DMS114 treated with DMSO at 0.1 percent for 48 hours (cell line): Measurements from ENCODE around the gene DNAJC10.
A peak's percentile ranks its signal among the peaks of the same experiment; 100 is the strongest.
"Not testable (repeated sequence)": the region's sequence is repeated elsewhere in the genome, so short reads cannot be mapped to it uniquely, and the experiment has no call there.

Experiments used
- DNase-seq: peaks from one replicate; lab custom pipeline; 2025; ENCODE audit not compliant: unreplicated experiment; lab: John Stamatoyannopoulos, UW

DNAJC10 gene

GRCh38 chr2:182724656-182725055 lies 8.6 kb downstream of the DNAJC10 start:
- no peak for DNase-seq

DNA sequence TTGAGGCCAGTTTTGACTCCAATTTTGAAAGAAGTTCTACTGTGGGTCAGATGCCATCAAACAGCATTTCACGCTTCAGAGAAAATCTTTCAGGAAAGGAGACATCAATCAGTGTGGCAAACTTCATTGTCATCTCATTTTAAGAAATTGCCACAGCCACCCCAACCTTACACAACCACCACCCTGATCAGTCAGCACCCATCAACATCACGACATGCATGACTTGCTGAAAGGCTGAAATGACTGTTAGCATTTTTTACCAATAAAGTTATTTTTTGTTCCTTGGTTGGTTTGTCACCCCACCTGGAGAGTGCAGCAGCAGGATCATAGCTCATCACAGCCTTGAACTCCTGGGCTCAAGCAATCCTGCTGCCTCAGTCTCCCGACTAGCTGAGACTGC lies 10.4 kb downstream of the DNAJC10 start:
- no peak for DNase-seq

GRCh38 chr2:182728014-182728413 lies 12.0 kb downstream of the DNAJC10 start:
- no peak for DNase-seq

GRCh38 chr2:182729710-182730339 lies 13.8 kb downstream of the DNAJC10 start:
- DNase-seq, result no peak

- DNase-seq, result no peak
Observed at GRCh38 chr2:182730486-182730885, 14.4 kb downstream of the DNAJC10 start.

DNA sequence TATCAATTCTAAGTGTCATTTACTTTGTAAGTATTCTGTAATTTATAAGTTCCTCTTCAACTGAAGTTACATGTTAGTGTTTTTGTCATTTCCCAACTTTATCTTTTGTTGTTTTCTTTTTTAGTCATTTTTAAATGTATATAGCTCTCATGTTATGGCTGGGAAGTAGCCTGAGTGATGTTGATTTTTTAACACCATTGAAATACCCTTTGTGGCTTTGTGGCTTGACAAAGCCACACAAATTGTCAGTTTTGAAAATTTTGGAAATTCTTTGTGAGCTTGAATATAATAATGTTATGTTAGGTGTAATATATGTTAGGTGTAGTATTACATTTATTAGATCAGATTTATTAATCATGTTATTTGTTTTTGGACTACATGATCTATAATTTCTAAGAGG lies 16.7 kb downstream of the DNAJC10 start:
- DNase-seq, result no peak

- DNase-seq, result no peak
Observed at GRCh38 chr2:182733572-182733971, 17.5 kb downstream of the DNAJC10 start.

GRCh38 chr2:182736856-182737255 lies 20.8 kb downstream of the DNAJC10 start:
- DNase-seq, result not testable (repeated sequence)

DNA sequence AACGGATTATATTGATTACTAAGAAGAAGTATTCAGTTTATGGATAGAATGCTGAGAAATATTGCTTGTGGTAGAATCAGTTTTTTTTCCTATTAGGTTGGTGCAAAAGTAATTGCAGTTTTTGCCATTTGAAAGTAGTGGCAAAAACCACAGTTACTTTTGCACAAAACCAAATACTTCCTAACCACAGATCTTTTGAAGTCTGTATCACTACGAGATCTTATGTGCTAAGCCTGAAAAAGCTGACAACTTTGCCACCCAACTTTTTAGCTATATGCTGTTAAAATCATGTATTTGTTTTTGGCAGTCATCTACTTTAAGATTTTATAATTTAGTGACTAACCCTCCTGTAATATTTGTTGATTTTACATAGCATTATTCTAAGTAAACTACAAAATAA lies 24.6 kb downstream of the DNAJC10 start:
- DNase-seq, result no peak

GRCh38 chr2:182741620-182742019 lies 25.6 kb downstream of the DNAJC10 start:
- no peak for DNase-seq

DNA sequence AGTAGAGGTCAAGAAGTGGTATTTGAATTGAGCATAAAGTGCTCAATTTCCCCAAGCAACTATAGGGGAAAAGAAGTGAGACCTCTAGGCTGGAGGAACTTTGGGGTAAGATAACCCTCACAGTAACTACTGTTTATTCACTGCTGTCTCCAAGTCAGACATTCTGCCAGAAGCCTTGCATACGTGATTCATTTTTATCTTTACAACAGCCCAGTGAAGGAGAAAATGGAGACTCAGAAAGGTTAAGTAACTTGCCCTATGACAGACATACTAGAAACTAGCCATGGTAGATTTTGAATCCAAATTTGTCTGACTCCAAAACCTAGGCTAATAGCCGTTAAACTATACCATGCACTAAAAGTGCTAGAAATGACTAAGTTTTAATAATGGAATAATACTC lies 28.4 kb downstream of the DNAJC10 start:
- DNase-seq, result no peak

- DNase-seq, result no peak
Observed at GRCh38 chr2:182745061-182745460, 29.0 kb downstream of the DNAJC10 start.

DNA sequence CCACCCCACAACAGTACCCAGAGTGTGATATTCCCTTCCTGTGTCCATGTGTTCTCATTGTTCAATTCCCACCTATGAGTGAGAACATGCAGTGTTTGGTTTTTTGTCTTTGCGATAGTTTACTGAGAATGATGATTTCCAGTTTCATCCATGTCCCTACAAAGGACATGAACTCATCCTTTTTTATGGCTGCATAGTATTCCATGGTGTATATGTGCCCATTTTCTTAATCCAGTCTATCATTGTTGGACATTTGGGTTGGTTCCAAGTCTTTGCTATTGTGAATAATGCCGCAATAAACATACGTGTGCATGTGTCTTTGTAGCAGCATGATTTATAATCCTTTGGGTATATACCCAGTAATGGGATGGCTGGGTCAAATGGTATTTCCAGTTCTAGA lies 29.8 kb downstream of the DNAJC10 start:
- not testable (repeated sequence) for DNase-seq

DNA sequence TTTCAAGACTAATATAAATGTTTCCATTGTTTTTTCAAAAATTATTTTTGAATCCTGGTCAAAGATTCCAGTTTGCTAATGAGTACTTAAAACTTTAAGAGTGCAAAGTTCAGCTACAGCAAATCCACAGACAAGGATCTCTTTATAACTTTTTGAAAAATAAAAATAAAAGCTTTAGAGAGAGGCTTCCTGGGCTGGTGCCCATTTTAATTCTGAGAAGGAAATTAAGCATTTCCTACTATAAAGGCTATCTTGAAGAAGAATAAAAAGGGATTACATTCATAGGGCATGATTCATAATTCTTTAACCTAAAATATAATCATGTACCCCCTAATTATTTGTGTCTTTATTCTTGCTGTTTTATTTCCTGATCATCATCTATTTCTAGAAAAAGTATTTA lies 38.2 kb downstream of the DNAJC10 start:
- DNase-seq, result no peak

DNA sequence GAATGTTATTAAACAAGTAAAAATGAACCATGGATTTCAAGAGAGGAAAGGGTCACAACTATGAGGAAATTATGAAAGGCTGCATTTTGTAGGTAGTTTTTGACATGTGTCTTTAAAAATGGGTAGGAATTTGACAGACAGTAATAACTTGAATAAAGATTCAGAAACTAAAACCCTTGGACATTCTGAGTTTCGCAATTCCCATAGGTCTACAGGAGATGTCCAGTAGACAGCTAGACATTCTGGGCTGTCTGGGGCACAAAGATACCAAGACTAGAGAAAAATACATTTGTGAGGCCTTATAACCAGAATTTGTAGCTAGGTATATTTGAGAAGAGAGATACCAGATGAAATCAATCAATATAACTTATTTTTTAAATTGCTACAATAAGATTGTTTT lies 42.3 kb downstream of the DNAJC10 start:
- DNase-seq, result no peak

GRCh38 chr2:182761903-182762302 lies 45.8 kb downstream of the DNAJC10 start:
- no peak for DNase-seq

GRCh38 chr2:182763311-182763912 lies 47.4 kb downstream of the DNAJC10 start:
- peak; percentile 6 for DNase-seq

GRCh38 chr2:182766626-182767025 lies 50.6 kb downstream of the DNAJC10 start:
- no peak for DNase-seq

DNA sequence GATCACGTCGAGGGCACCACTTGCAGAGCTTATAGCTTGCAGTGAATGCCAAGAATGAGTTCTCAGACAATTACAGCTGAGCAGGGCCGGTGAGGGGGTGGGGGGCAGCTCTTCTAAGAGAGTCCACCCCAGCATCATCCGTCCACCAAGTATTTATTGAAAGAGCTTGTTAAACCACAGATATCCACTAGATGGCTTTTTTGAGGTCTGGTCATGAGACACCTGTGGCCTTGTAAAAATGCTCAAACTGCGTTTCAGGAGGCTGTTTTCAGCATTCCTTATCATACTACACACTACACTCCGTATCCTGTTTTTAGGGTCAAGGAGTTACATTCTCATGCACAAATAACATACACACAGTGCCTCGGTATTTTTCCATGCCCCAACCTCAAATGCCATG lies 51.5 kb downstream of the DNAJC10 start:
- DNase-seq, result no peak

DNA sequence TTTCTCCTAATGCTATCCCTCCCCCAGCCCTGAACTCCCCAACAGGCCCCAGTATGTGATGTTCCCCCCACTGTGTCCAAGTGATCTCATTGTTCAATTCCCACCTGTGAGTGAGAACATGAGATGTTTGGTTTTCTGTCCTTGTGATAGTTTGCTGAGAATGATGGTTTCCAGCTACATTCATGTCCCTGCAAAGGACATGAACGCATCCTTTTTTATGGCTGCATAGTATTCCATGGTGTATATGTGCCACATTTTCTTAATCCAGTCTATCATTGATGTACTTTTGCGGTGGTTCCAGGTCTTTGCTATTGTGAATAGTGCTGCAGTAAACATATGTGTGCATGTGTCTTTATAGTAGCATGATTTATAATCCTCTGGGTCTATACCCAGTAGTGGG lies 52.9 kb downstream of the DNAJC10 start:
- not testable (repeated sequence) for DNase-seq

- no peak for DNase-seq
Observed at GRCh38 chr2:182779323-182779722, 63.3 kb downstream of the DNAJC10 start.

DNA sequence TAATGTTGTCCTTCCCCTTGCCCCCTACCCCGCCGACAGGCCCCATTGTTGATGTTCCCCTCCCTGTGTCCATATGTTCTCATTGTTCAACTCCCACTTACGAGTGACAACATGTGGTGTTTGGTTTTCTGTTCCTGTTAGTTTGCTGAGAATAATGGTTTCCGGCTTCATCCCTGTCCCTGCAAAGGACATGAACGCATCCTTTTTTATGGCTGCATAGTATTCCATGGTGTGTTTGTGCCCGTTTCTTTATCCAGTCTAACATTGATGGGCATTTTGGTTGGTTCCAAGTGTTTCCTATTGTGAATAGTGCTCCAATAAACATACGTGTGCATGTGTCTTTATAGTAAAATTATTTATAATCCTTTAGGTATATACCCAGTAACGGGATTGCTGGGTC lies 65.0 kb downstream of the DNAJC10 start:
- not testable (repeated sequence) for DNase-seq

DNA sequence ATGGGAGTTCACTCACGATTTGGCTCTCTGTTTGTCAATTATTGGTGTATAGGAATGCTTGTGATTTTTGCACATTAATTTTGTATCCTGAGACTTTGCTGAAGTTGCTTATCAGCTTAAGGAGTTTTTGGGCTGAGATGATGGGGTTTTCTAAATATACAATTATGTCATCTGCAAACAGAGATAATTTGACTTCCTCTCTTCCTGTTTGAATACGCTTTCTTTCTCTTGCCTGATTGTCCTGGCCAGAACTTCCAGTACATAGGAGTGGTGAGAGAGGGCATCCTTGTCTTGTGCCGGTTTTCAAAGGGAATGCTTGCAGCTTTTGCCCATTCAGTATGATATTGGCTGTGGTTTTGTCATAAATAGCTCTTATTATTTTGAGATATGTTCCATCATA lies 66.6 kb downstream of the DNAJC10 start:
- DNase-seq, result not testable (repeated sequence)
